Stimulated activated CD4-positive, alpha-beta T cell treated with anti-CD3 and anti-CD28 coated beads, Interleukin-12 subunit alpha, Interleukin-12 subunit beta, amount 100 ng/mL, for 4 hours (primary cell): Measurements from ENCODE around the gene VBP1.
"Not testable (repeated sequence)": the region's sequence is repeated elsewhere in the genome, so short reads cannot be mapped to it uniquely, and the experiment has no call there.

Source experiments
- DNase-seq: peaks from one replicate; pipeline ENCODE4 v3.0.0-alpha.2; 2020

Gene VBP1, protein sequence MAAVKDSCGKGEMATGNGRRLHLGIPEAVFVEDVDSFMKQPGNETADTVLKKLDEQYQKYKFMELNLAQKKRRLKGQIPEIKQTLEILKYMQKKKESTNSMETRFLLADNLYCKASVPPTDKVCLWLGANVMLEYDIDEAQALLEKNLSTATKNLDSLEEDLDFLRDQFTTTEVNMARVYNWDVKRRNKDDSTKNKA

GRCh38 chrX:155216179-155216939 lies at the start of gene VBP1:
TSS of gene VBP1 (plus strand) at chrX:155216460. CDS start at chrX:155216483, 23 bp downstream.
- DNase-seq = peak; percentile 77

GRCh38 chrX:155169881-155170280 lies 46.4 kb upstream of the VBP1 start:
- no peak for DNase-seq

DNA sequence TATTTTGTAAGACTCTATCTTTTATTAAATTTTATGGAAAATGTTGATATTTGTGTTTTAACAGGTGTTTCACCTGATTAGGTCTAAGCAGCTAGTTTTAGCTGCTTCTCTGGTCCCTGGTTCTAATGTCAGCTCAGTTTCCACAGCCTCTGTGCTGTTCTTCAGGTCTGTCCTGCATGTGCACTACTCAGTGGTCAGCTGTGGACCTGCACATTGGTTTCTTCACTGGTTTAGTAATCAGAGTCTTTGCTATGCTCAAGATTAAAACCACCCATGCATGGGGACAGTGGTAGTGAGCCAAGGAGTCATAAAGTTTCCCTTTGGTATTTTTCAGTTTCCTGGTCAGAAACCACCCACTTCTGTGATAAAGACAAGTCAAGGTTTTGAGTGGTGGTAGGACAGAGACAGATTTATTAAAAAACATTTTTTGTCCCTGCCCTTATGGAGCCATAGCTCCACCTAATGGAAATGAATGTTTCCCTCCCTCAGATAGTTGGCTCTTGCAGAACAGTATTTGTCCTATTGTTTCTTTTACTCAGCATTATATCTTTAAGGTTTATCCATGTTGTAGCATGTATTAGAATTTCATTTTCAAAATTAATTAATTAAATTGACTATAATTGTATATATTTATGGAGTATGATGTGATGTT lies 36.8 kb upstream of the VBP1 start:
- no peak for DNase-seq

DNA sequence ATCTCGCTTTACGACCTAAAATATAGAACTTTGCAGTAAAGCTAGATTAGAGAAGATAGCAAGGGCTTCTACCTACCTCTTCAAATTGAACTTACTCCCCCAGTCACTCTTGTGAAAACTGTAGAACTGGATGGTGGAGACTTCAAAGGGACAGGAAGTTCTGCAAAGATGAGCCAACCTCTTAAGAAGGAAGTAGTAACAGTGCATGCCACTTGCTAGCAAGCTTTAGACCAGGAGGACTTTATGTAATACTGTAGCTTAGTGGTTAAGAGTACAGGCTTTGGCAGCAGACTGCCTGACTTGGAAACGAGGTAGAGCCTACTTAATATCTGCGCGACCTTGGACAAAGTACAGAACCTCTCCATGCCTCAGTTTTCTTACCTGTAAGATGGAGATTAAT lies 27.5 kb upstream of the VBP1 start:
- no peak for DNase-seq

- DNase-seq = no peak
These were observed 5.1 kb upstream of the VBP1 start for GRCh38 chrX:155211208-155211607.

- DNase-seq = no peak
These were observed 2.5 kb upstream of the VBP1 start for GRCh38 chrX:155213731-155214130.

DNA sequence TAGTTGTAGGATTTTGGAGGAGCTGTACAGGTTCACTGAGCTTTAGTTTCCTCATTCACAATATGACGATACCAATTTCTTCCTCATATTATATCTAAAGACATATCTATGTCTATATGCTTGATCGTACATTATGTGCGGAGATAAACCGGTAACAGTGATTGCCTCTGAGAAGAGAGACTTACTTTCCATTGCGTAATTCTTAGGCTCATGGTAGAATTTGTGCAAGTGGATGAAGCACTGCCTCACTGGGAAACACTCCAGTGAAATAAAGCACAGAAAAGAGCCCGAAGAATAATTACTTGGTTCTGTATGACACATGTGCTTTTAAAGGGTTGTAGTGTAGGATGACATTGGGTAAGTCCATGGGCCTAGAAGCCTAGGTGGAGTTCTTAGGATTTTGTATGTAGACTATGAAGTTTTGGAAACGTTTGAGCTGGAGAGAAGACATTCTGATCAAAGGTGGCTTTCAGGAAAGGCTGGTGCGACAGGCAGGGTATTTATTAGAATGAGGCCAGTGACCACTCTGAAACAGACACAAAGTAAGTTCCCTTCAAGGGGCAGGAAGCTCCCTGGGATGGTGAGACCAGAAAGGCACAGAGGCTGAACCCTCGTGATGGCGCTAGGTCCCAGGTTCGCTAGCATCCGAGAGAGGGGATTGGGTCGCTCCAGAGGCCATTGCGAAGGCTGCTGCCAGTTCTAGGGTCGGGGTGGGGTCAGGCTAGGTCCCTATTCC lies 649 bp upstream of the VBP1 start:
- no peak for DNase-seq

GRCh38 chrX:155216940-155217440 lies 730 bp downstream of the VBP1 start:
- DNase-seq = no peak

DNA sequence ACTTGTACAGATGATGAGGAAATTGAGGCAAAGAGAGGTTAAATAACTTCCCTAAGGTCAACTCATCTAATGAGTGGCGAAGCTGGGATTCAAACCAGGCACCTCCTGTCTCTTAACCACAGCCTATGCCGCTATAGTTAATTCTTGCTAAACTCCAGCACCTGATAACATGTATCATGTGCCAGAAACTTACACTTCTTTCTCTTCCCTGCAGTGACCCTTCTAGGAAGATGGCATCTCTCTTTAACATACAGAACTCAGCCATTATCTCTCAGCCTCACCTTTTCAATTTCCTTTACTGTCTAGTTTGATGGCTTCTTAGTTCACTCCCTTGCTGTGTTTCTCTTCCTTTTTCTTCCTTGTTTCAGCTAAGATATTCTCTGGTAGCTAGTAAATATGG lies 2.5 kb downstream of the VBP1 start:
- no peak for DNase-seq

GRCh38 chrX:155221351-155221750 lies 5.1 kb downstream of the VBP1 start:
- no peak for DNase-seq

DNA sequence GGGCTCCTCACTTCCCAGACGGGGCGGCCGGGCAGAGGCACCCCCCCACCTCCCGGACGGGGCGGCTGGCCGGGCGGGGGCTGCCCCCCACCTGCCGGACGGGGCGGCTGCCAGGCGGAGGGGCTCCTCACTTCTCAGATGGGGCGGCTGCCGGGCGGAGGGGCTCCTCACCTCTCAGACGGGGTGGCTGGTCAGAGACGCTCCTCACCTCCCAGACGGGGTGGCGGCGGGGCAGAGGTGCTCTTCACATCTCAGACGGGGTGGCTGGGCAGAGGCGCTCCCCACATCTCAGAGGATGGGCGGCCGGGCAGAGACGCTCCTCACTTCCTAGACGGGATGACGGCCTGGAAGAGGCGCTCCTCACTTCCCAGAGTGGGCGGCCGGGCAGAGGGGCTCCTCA lies 7.5 kb downstream of the VBP1 start:
- not testable (repeated sequence) for DNase-seq

DNA sequence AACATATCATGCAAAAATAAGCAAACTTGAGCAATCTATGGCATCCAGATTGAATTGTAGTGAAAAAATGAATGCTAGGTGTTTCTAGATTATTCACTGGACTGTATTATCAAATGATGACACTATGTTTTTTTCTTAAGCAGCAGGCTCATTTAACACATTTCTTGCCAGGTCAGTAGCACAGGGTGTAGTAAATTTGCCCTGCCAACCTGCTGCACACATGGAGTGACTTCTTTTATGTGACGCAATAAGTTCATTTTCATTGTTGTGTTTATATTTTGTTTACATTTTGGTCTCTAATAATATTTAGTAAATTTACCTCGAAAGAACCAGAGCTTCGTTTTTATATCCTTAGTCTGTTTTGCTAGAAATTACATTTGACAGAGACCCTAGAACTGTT lies 9.5 kb downstream of the VBP1 start:
- DNase-seq = no peak

DNA sequence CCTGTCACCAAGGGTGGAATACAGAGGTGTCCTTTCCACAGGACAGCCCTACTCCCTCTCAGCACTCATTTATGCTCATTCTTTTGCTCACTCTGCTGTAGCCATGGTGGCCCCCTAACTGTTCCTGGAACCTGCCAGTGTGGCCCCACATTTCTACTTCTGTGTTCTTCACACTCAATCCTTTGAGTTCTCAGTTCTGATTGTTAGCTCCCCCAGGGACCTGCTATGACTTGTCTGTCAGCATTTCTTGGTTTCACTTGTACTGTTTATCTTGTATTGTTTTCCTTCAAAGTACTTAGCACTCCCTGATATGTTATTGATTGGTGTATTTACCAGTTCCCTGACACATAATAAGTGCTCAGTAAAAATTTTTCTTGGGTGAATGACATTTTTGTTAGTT lies 14.9 kb downstream of the VBP1 start:
- no peak for DNase-seq

- DNase-seq = no peak
These were observed 19.6 kb downstream of the VBP1 start for GRCh38 chrX:155235891-155236290.

DNA sequence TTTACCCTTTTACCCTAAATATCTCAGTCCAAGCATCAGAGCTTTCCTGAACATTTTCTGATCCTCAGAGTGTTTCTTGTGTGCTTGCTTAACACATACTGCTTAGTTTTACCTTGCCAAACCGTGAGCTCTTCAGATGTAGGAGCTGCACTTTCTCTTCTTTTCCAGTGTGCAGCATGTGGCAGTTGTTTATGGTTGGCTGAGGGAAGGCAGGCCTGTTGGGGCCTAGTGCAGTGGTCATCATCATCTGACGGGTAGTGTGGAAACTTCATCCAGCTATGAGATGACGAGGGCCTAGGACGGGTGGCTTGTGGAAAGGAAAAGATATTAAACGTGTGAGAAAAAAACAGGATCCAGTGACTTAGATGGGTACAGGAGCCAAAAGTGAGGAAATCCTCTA lies 21.5 kb downstream of the VBP1 start:
- no peak for DNase-seq

DNA sequence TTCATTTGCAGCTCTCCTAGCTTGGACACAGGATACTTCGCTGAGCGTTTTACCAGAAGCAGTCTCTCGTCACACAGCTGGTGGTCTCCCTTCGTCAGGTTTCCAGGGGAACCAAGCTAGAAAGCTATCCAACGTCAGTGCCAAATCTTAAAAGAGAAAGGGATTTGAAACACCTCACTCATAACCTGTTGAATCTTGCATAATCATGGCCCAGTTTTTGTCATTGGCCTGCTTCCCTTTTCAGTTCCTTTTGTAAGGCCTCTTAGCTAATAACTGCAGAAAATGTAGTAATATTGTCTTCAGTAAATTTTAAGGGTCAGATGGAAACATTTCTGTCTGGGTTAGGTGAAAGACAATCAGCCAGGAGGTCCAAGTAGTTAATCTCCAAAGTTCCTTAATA lies 26.0 kb downstream of the VBP1 start:
- DNase-seq = no peak

DNA sequence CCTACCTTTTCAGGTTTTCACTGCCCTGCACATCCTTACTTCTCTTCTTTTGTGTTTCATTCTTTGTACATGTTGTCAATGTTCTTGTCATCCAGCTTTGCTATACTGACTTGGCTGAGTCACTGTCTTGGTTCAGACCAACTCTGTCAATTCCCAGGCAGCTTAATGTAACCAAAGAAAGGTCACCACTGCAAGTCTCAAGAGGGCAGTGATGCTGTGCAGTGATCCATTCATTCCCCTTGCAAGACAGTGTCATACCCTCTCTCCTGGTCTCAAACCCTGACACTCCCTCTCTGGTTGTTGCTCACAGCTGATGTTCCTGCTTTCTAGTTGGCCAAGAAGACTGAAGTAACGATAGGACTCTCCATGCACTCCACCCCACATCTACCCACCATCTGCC lies 30.5 kb downstream of the VBP1 start:
- DNase-seq = no peak

- DNase-seq = no peak
These were observed 31.2 kb downstream of the VBP1 start for GRCh38 chrX:155247497-155247896.

DNA sequence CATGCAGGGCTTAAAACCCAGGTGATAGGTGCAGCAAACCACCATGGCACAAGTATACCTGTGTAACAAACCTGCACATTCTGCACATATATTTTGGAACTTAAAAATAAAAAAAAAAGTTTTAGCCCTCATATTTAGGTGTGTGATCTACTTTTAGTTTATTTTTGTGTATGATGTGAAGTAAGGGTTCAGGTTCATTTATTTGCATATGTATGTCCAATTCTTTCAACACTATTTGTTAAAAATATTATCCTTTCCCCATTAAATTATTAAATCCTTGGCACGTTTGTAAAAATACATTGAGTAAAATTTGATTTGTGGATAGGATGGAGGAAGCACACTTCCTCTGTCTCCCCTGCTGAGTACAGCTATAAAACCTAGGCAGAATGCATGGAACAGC lies 35.1 kb downstream of the VBP1 start:
- DNase-seq = no peak

DNA sequence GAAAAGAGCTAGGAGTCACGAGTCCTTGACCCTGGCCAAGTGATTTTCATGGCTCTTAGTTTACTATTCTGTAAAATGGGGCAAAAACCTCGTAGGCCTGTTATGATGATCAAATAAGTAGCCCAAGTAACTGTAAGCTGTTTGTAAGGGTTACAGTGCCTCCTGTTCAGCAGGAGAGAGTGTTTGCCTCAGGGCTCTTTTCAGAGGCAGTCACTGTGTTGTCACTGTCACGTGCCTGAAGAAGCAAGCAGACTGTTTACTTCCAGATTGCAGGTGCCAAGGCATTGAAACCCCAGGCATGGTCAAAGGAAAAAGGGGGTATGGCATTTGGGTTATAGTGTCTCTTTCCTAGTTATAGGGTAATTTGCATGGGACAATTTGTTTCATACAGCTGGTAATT lies 43.5 kb downstream of the VBP1 start:
- DNase-seq = no peak

DNA sequence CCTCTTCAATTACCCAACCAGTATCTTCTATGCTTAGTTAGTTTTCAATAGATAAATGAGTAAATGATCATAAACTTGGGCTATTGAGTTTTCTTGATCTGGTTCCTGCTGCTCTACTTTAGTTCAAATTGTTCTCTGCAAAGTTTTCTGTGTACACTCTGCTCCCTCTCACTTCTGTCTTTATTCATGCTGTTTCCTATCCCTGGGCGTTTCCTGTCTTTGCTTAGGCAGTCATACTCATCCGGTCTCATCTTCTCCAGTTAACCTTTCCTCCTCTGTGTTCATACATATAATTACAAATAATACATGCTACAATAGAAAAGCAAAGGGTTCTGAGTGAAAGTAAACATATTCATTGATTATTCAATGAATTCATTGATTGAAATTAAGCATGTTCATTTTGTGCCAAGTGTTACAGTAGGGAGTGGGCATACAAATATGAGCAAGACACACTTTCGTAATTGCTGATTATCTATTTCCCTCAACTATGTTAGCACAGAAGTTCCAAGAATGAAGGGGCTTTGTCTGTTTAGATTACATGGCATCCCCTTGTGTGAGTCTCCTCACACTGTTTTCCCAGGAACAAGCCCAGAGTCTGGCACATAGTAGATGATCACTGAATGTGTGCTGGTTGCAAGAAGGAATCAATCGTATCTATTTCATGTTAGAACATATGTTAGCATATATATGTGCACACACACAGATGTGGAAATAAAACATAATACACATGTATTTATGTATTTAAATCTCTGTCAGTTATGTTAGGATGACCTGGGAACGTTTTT lies 46.9 kb downstream of the VBP1 start:
- no peak for DNase-seq

DNA sequence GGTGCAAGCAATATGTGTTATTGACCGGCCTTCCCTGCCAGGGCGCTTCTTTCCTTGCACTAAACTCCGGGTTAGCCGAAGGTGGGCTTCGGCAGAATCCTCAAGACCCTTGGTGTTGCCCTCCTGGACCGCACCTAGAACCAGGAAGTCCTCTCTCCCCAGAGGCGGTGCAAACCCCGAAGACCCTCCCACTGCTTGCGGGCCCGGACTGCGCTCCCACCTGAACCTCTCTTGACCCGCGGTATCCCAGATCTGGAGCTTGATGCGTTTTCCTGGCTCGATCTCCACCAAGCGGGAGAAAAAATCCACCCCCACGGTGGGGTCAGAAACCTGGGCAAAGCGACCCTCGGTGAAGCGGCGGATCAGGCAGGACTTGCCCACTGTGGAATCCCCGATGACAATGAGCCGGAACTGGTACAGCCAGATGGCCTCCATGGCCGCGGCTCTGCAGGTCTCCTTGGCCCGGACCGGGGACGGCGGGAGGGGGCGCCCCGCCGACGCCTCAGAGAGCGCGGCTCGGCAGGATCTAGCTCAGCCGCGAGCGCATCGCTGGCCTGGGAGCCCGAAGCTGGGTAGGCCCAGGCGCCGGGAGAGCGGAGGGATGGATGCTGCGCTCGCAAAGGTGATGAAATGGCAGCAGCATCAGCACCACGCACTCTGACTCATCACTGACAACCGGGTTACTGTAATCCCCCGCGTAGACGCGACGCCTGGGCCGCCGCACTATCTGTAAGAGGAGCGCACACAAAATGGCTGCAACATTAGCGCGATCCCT lies 47.8 kb downstream of the VBP1 start, which contains the start of gene RAB39B:
Gene RAB39B, minus strand, starts transcription at position 638 of the 775 bp plus-strand sequence. Its CDS starts 203 bp downstream, at position 435.
- peak; percentile 59 for DNase-seq
